ENCODE results near the gene RNU6-1. TPM values are rescaled to one million over a fixed set of nuclear protein-coding genes. Genes with fewer than 3 reads are reported as not detected.

The RNU6-1 gene
- total RNA-seq, 6 donors from 2014 or later = not detected

DNA sequence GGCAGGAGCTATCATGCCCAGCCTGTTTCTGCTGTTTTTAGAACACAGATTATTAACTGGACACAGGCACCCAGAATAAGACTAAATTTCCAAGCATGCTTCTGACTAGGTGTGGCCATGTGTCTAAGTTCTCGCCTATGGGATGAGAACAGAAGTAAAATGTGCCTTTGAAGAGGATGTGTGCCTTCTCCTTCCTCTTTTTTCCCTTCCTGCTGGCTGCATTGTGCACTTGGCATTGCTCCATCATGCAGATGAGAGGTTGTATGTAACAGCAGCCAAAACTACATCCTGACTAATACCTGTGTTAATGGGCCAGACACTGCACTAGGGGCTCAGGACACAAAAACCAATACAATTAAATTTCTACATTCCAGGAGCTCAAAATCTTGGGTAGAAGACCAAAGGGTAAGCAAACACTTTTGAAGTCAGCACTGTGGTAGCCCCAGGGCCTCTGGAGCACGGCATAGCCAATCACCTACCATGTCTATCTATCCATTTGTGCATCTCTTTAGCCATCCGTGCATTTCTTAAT, 40.9 kb upstream of the RNU6-1 start:
- Histone ChIP-seq H3K4me3 (no peak overlapping the region), H3K27me3 (no peaks in the 10 kb centered on the region), H3K27ac (peak overlapping the region in 1 of 4 donors; percentile 36), H3K9me3 (no peaks in the 10 kb centered on the region), H3K4me1 (peaks cover 14 to 43% (median 23%) of the 10 kb centered on the region in 4 donors), H3K36me3 (no peaks in the 10 kb centered on the region)
- TF ChIP-seq POLR2A (IDR thresholded peaks at IDR 0.05) = no peak
- 51 to 55% methylated on average over 3 of the region's 3 CpGs for WGBS, 2 donors
- peak in 1 of 2 donors; percentile 66 for DNase-seq
- ATAC-seq (ENCODE audit: low FRiP score in 2 of 2) = peak in 1 of 2 donors; percentile 33

DNA sequence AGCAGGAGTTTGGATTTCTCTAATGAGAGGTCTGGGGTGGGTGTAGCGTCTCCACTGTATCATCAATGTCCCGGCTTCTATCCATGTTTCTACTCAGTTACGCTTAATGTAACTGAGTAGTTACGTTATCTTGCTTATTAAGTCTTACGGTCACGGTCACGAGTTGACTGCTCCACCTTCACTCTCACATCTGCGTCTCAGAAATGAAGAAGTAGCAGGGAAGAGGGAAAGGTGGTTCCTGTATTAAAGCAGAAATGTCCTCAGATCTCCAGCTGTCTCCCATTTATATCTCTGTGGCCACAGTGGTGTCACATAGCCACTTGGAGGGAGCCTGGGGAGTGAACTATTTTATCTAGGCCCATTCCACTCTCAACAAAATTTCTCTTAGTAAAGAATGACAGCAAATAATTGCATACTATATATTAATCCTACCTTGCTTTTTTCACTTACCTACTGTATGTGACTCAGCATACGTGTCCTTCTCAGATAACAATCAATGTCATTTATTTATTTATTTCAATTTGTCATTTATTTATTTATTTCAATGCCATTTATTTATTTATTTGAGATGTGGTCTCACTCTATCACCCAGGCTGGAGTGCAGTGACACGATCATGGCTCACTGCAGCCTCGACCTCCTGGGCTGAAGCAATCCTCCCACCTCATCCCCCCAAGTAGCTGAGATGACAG, 39.7 kb upstream of the RNU6-1 start:
- Histone ChIP-seq H3K9me3 (no peaks in the 10 kb centered on the region), H3K4me3 (no peak overlapping the region), H3K4me1 (peaks cover 8 to 32% (median 19%) of the 10 kb centered on the region in 4 donors), H3K36me3 (no peaks in the 10 kb centered on the region), H3K27ac (no peak overlapping the region), H3K27me3 (no peaks in the 10 kb centered on the region)
- TF ChIP-seq EP300 (IDR thresholded peaks at IDR 0.05) = no peak
- WGBS, 2 donors = 74 to 86% methylated on average over 11 of the region's 11 CpGs
- peak; percentile 23 to 39 for ATAC-seq (ENCODE audit: low FRiP score in 2 of 2)
- DNase-seq = no peak

DNA sequence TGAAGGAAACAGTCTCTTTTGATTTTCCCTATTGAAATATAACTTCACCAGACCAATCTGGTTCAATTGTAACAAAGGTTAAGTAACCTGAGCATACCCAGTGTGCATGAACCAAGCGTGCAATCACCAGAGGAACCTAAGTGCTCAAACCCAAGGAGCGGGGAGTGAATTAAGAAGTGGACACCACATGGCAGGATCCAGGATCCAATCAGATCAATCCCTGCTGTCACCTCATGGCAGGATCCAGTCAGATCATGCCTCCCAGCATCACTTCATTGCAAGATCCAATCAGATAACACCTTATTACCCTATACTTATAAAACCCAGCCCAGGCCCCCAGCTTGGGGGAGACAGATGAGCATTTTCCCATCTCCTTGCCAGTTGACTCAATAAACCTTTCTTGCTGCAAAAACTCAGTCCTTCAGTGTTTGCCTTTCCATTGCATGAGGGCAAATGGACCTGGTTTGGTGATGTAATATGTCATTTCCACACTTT, 38.9 kb upstream of the RNU6-1 start:
- DNase-seq (no peak), ATAC-seq (ENCODE audit: low FRiP score in 2 of 2) (no peak)
- TF ChIP-seq POLR2A (IDR thresholded peaks at IDR 0.05) (no peak), EP300 (IDR thresholded peaks at IDR 0.05) (no peak), POLR2AphosphoS5 (IDR thresholded peaks at IDR 0.05) (no peak)
- TF ChIP-seq, protein P1, sequence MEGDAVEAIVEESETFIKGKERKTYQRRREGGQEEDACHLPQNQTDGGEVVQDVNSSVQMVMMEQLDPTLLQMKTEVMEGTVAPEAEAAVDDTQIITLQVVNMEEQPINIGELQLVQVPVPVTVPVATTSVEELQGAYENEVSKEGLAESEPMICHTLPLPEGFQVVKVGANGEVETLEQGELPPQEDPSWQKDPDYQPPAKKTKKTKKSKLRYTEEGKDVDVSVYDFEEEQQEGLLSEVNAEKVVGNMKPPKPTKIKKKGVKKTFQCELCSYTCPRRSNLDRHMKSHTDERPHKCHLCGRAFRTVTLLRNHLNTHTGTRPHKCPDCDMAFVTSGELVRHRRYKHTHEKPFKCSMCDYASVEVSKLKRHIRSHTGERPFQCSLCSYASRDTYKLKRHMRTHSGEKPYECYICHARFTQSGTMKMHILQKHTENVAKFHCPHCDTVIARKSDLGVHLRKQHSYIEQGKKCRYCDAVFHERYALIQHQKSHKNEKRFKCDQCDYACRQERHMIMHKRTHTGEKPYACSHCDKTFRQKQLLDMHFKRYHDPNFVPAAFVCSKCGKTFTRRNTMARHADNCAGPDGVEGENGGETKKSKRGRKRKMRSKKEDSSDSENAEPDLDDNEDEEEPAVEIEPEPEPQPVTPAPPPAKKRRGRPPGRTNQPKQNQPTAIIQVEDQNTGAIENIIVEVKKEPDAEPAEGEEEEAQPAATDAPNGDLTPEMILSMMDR (IDR thresholded peaks at IDR 0.05) = no peak
- H3K9me3 ChIP-seq = no peaks in the 10 kb centered on the region
- H3K36me3 ChIP-seq = no peaks in the 10 kb centered on the region
- no peak overlapping the region for H3K27ac ChIP-seq
- H3K27me3 ChIP-seq = no peaks in the 10 kb centered on the region
- no peak overlapping the region for H3K4me3 ChIP-seq
- peaks cover under 1 to 24% (median 11%) of the 10 kb centered on the region in 4 donors for H3K4me1 ChIP-seq
- 94% methylated on average over 2 of the region's 2 CpGs for WGBS, 2 donors

DNA sequence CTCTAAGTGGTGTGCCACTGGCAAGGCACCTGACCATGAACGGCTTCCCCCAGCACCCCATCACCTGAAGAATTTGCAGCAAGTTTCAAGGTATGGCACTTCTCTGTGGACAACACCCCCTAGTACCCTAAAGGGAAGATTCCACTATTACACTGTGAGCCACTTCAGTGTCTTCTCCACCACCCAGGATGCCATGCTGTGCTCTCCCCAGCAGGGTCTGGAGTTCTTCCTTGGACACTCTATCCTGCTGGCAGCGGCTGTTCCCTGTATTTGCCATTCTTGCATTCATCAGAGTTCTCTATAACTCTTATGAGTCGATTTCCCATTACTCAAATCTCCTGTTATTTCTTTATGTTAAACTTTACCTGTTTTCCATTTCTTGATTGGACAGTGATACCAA, 33.9 kb upstream of the RNU6-1 start:
- Histone ChIP-seq H3K4me1 (no peaks in the 10 kb centered on the region), H3K27me3 (no peaks in the 10 kb centered on the region), H3K4me3 (no peak overlapping the region), H3K36me3 (no peaks in the 10 kb centered on the region), H3K9me3 (peaks cover 0 to 10% (median 2%) of the 10 kb centered on the region in 4 donors), H3K27ac (no peak overlapping the region)
- WGBS, 2 donors = 88 to 93% methylated on average over 3 of the region's 3 CpGs
- DNase-seq = no peak
- no peak for TF ChIP-seq POLR2AphosphoS5 (IDR thresholded peaks at IDR 0.05)
- no peak for TF ChIP-seq EP300 (IDR thresholded peaks at IDR 0.05)
- TF ChIP-seq POLR2A (IDR thresholded peaks at IDR 0.05) = no peak
- TF ChIP-seq, protein P1 (IDR thresholded peaks at IDR 0.05) = no peak
- ATAC-seq (ENCODE audit: low FRiP score in 2 of 2) = no peak

DNA sequence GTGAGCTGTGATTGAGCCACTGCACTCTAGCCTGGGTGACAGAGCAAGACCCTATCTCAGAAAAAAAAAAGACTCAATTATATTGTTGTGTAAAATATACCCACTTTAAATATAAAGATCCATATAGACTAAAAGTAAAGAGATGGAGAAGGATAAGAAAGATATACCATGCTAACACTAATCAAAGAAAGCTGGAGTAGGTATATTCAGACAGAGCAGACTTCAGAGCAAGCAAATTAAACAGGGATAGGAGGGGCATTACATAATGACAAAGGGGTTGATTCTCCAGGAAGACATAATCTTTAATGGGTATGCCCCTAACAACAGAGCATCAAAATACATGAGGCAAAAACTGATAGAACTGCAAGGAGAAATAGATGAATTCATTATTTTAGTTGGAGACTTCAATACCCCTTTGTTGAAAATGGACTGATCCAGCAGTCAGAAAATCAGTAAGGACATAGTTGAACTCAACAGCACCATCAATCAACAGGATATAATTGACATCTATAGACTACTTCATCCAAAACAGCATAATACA, 31.1 kb upstream of the RNU6-1 start:
- H3K27ac ChIP-seq = no peak overlapping the region
- DNase-seq (no peak), ATAC-seq (ENCODE audit: low FRiP score in 2 of 2) (no peak)
- no peaks in the 10 kb centered on the region for H3K27me3 ChIP-seq
- H3K4me3 ChIP-seq = no peak overlapping the region
- no peaks in the 10 kb centered on the region for H3K36me3 ChIP-seq
- peaks cover 0 to 10% (median 2%) of the 10 kb centered on the region in 4 donors for H3K9me3 ChIP-seq
- TF ChIP-seq, protein P1 (IDR thresholded peaks at IDR 0.05) = no peak
- TF ChIP-seq POLR2A (IDR thresholded peaks at IDR 0.05) = no peak
- TF ChIP-seq EP300 (IDR thresholded peaks at IDR 0.05) = no peak
- TF ChIP-seq POLR2AphosphoS5 (IDR thresholded peaks at IDR 0.05) = no peak
- H3K4me1 ChIP-seq = no peaks in the 10 kb centered on the region

Data from upper lobe of left lung (tissue), 6 donors.